GM04503 (cell line): ENCODE measurements around the gene HOGA1.

Experiments used
- DNase-seq: peaks from one replicate; pipeline ENCODE4 v3.0.0-alpha.2; 2012; ENCODE audit warnings: low read depth

HOGA1 gene

DNA sequence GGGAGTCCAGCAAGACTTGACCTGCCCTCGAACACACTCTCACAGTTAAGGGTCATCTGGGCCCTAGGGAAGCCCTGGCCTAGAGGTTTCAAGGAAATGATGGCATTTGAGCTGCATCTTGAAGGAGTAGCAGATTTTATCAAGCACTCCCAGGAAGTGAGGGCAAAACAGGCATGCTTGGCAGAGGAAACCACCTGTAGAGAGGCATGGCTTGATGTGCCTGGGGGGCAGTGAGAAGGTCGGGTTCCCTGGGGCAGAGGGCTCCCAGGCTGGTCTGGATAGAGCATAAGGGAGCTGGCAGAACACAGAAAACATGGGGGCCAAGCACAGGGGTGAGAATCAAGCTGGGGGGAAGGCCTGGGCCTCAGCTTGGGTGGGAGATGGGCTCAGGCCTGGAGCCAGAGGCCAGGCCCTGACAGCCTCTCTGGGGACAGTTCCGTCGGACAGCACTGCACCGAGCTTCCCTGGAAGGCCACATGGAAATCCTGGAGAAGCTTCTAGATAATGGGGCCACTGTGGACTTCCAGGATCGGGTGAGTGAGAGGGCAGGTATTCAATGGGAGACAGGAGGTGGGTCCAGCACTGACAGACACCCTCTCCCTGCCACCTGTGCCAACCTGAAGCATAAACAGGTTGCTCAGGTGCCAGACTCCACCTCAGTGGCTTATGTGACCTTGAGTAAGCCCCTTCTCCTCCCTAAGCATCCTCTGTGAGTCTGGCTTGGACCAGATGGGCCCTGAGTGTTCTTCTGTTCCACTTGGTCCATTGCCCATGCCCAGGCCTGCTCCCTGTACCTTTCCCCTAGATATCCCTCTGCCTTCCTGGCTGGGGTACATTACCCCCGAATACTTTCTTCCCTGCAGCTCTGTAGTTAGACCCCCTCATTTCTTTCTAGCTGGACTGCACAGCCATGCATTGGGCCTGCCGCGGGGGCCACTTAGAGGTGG, 3.5 kb upstream of the HOGA1 start:
- no peak for DNase-seq

DNA sequence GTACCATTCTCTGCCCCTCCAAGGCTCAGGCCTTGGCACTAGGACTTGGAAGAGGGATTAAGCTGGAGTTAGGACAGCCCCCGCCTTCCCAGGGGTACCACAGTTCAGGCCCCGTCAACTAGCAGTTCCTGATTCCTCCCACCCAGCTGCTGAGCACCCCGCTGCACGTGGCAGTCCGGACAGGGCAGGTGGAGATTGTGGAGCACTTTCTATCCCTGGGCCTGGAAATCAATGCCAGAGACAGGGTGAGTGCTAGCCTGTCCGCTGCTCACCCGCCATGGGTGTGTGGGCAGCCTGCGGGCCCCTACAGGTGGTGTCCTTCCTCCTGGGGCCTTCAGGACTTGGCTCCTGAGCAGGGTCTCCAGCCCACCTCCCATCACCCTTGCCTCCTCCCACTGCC, 2.0 kb upstream of the HOGA1 start:
- no peak for DNase-seq

GRCh38 chr10:97583476-97583875, 713 bp upstream of the HOGA1 start:
- no peak for DNase-seq

DNA sequence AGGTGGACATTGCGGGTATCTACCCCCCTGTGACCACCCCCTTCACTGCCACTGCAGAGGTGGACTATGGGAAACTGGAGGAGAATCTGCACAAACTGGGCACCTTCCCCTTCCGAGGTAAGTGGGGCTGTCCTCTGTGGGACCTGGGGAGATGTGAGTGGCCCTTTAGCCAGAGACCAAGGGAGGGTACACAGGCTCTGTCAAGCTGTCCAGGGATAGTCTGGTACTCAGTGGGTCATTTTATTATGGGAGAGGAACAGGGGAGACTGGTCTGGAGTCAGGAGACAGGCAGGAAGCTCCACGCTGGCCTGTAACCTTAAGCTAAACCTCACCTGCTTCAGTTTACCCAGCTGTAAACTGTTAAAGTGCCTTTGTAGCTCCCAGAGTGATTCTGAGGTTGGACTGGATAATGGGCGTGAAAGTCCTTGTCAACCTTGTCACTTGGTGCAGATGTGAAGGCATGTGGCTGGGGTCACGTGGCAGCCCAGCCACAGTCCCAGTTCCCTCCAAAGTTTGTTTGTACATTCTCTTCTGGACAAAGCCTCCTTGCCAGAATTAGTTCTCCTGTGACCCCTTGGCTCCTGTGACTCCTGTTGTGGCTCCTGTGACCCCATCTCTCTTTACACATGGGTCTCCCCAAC, 729 bp downstream of the HOGA1 start:
- DNase-seq, result no peak

DNA sequence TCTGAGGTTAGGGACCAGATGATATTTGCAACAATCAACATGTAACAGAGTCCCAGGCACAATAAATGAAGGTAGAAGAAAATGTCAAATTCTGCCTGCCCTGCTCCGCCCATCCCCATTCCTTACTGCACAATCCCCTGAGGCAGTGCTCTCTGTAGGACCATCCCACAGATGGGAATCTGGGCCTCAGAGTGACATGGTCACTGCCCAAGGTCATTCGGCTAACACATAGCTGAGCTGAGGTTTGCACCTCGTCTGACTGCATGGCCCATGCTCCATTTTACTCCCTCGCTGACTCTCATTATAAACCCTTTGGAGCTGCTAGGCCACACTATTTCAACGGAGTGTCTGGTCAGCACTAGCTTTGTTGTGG, 1.2 kb downstream of the HOGA1 start:
- DNase-seq, result no peak

DNA sequence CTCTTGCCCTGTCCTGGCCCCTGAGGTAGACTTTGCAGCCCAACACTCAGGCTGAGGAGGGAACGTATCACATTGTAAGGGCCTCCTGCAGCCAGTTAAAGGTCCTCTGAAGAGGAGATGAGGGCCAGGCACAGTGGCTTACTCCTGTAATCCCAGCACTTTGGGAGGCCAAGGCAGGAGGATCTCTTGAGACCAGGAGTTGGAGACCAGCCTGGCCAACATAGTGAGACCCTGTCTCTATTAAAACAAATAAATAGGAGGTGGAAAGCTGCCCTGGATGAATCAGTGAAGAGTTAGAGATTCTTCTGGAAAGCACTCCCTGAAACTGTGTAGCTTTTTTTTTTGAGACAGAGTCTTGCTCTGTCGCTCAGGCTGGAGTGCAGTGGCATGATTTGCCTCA, 3.0 kb downstream of the HOGA1 start:
- DNase-seq, result no peak

- DNase-seq, result no peak
These were observed 5.3 kb downstream of the HOGA1 start, which contains the start of gene C10orf62 for GRCh38 chr10:97589479-97589878. Gene C10orf62, plus strand, starts transcription at chr10:97589721. Its CDS starts 177 bp downstream, at chr10:97589898.

DNA sequence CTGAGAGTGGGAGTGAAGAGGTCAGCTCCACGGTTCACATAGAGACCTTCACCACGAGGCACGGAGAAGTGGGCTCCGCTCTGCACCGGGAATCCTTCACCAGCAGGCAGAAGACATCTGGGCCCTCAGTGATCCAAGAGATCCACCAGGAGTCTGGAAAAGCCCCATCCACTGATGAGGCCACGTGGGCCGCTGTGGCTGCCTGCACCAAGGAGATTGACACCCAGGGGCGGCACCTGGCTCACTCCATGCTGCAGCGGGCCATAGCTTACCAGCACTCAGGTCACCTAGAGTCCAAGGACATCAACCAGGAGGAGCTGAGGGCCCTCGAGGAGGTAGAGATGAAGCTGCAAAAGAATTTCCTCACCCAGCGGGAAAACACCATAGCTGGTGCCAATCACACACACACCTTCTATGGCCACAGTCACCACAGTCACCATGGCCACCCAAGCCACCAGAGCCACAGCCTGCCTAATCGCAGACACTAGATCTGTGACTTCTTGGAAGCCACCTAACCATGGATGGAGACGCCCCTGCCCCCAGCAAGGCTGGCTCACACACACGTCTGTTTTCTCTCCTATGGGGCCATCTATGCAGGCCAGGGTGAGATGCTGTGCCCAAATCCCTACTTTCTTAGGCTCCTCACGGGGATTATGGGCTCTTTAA, 6.0 kb downstream of the HOGA1 start:
- no peak for DNase-seq

DNA sequence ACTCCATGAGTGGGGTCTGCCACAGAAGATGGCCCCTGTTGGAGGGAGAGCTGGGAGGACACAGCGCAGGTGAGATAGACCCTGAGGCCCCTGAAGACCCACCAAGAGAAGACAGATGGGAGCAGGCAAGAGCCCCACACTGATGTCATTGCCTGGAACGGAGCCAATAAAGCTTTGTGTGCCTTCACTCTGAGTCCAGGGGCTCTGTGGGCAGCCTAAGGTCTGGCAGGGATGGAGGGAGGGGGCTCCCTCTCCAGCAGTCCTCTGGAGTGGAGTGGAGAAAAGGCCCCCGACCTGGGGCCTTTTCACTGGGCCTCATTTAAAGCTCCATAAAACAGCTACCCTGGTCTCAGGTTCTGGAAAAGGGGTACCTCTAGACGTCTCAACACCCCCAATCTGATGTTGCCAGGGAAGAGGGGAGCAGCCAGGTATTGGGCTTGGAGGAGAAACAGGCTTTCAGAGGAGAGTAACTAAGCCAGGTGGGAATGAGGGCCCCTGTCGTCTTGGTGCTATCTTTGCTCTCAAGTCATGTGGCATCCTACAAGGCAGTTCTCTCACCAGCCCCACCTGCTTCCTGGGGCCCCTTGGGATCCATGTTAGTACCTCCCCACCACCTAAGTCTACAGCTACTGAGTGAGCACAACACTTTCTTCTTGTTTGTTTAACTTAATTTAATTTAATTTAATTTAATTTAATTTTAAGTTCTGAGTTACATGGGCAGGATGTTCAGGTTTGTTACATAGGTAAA, 6.7 kb downstream of the HOGA1 start:
- no peak for DNase-seq

DNA sequence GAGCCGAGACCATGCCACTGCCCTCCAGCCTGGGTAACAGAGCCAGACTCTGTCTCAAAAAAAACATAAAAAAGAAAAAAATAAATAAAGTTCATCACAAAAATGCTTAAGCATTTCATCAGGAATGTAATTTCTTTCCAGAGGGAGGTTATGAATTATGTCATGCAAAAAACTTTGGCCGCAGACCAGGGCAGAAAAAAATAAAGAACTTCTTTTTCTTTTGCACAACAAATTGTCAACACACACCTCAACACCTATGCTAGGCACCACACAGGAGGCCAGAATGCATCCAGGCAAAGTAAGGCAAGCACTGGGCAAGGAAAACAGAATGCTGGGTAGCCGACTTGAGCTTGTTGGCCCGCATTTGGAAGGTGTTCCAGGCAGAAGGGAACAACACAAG, 9.2 kb downstream of the HOGA1 start:
- DNase-seq, result no peak

DNA sequence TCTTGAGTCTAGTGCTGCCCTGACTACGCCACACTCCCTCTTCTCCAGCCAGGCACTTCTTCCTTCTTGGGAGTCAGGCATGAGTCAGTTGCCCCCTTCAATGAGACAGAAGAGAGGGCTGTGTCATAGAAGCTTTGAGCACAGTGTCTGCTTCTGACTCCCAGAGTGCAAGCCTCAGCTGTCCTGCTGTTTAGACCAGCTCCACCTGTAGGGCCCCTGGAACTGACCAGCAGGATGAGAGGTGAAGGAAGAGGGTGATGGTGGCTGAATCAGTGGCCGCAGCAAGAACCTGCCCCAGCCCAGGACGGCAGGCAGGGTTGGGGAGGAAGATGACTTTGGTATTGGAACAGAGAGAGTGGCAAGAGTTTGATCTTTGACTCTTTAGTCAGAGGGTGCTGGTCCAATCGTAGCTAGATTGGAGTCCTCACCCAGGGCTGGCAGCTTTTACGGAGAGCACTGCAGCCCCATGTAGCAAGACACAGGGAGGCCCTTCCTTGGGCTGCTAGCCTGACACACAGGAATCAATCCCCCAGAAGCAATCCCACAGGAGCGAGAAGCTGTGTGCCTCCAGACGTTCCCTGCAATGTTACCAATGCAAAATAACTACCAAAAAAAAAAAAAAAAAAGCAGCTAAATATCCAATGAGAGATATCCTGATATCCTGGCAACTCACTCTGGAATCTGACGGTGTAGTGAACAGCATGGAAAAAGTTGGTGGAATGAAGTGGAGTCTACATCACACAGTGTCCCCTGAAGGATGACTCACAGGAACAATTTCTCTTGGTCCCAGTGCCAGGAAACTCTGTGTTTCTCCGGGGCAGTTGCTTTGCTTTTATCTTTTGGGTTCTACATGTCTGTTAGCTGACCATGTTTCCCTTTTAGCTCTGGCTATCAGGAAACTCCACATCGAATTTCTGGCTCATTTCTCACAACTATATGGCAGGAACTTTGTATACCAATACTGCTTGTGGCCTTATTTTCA, 12.2 kb downstream of the HOGA1 start:
- DNase-seq, result peak; percentile 67

DNA sequence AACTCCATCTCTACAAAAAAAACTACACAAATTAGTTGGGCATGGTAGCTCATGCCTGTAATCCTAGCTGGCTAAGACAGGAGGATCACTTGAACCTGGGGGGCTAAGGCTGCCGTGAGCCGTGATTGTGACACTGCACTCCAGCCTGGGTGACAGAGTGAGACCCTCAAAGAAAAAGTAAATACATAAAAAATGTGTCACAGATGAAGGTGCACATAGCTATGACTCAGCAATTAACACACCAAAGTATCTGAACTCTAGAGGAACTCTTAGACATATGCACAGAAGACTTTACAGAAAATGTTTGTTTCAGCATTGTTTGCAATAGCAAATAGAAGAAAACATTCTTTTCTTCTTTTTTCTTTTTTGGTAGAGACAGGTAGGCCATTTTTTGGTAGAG, 13.6 kb downstream of the HOGA1 start:
- no peak for DNase-seq

DNA sequence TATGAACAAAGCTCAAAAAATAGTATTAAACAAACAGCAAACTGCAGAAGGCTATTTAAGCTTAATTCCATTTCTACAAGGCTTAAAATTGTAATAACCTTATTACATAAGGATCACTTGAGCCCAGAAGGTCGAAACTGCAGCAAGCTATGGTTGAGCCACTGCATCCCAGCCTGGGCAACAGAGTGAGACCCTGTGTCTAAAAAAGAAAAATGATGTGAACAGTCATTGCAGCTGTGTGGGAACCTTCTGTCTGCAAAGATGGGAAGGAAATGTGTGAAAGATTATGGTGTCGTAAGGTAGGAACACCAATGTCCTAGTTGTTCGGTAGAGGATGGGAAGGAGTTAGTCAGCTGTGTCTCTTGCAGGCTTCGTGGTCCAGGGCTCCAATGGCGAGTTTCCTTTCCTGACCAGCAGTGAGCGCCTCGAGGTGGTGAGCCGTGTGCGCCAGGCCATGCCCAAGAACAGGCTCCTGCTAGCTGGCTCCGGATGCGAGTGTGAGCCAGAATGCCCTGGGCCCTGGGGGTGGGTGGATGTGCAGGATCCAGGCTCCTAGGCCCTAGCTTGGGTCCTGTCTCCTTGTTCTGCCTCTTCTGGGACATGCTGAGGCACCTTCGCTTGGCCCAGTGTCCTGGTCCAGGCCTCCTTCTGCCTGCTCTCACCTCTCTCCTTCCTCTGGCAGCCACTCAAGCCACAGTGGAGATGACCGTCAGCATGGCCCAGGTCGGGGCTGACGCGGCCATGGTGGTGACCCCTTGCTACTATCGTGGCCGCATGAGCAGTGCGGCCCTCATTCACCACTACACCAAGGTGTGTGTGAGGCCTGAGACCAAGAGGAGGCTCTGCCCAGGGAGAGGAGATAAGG, 14.4 kb downstream of the HOGA1 start:
- no peak for DNase-seq

GRCh38 chr10:97599272-97599619, 15.1 kb downstream of the HOGA1 start:
- DNase-seq, result no peak

DNA sequence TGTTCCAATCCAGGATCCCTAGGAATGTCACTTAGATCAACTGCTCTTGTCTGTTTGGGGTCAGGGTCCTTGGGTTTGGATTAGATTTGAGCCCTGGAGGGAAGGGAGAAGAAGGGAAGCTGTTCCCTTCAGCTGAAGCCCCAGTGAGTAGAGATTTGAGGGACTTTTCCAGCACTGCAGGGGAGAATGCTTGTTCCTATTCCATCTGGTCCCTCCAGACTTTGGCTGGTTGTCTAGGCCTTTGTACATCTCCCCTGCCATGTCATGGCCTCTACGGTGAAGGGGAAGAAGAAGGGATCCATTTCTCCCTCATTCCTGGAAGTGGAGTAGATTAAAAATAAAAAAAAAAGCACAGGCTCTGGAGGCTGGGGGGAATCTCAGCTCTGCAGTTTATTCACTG, 16.4 kb downstream of the HOGA1 start:
- no peak for DNase-seq

DNA sequence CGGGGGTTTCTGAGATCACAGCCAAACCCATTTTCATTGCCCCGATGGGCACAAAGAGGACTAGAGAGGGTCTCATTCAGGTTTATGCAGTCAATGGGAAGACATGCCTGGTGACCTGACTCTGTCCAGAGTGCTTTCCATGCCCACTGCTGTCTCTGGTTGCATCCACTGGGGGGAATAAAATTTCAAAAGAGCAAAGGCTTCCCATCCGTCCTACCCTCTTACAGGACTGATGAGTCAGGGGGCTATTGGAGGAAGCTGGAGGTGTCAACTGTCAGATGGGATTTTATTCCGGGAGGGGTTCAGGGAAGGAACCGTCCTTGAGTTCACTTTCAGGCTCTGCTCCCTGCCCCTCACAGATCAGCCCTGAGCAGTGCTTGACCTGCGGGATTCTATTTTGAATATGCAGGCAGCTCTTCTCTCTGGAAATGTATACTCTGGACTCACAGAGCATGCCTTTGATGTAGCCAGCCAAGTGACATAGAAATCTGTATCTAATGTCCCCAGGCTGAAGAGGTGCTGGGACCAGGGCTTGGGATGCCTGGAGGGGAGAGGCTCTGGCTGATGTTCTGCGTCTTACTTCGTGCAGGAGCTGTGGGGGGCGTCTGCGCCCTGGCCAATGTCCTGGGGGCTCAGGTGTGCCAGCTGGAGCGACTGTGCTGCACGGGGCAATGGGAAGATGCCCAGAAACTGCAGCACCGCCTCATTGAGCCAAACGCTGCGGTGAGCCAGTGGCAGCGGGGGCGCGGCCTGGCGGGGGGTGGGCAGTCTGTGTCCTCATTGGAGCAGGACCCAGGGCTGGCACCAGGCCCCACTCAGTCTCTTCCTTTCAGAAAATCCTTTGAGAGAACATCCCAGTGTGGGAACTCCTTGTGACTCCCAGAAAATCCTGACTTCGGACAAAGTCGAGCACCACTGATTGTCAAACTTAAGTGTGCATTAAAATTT, 17.4 kb downstream of the HOGA1 start:
- no peak for DNase-seq

DNA sequence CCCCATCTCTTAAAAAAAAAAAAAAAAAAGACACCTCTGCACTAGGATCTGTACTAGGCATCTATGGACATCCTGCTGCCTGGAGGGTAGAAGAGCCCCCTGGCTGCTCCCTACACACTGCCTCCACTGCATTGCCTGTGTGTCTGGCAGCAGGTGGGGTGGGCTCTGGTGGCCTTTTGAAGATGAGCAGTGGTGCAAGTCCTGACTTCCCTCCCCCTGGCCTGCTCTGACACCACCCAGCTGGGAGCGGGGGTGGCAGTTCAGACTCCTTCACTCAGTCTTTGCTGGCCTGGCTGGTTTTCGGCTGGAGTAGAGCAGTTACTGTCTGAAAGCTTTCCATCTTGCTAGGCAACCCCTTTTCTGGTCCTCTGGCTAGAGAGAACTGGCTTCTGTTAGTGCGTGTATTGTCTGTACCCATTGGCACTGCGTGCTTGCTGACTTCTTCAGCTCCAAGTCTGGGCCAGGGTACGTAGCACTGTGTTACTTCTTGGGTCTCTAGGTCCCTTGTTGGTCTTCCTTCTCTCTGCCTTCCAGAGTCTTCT, 23.0 kb downstream of the HOGA1 start:
- no peak for DNase-seq

GRCh38 chr10:97608991-97609561, 24.9 kb downstream of the HOGA1 start:
- no peak for DNase-seq
